HEK293 (cell line): ENCODE results near the gene SIRT4.

Experiments
- CTCF ChIA-PET: fragments of 350-600 bp; formaldehyde crosslinking; extraction: SDS; loops from one replicate; lab custom pipeline; 2021; ENCODE audit warnings: antibody characterized with exemption; lab: Yijun Ruan, JAX
- POLR2A ChIA-PET: fragments of 300-600 bp; formaldehyde crosslinking; extraction: SDS; loops from one replicate; lab custom pipeline; 2020; ENCODE audit warnings: antibody characterized with exemption, inconsistent platforms; lab: Yijun Ruan, JAX
- H3K27ac ChIP-seq: fragments of 200-500 bp; sonication (Bioruptor generic); 2 replicates; pipeline ENCODE4 v1.5.1; 2014; ENCODE audit warnings: low read depth, low read length, control low read depth, inconsistent platforms; ENCODE audit errors: extremely low read depth
- H3K36me3 ChIP-seq, 2 experiments: fragments of 200-500 bp in 1 of 2; sonication (Bioruptor generic) in 1 of 2; 1 replicate in 1 of 2; 2 replicates in 1 of 2; pipeline ENCODE4 v1.5.1; 2014 to 2017; ENCODE audit warnings: inconsistent platforms in 2 of 2, low read length in 2 of 2; ENCODE audit not compliant: control insufficient read depth in 2 of 2, insufficient read depth in 1 of 2
- H3K4me1 ChIP-seq: fragments of 200-500 bp; sonication (Bioruptor generic); 2 replicates; pipeline ENCODE4 v1.5.1; 2014; ENCODE audit warnings: mild to moderate bottlenecking, low read length, inconsistent platforms; ENCODE audit not compliant: control insufficient read depth, insufficient read depth
- H3K4me3 ChIP-seq: 2 replicates; pipeline ENCODE4 v1.5.1; 2011; ENCODE audit warnings: low read depth, mild to moderate bottlenecking, control low read depth, low read length, moderate library complexity
- H3K9me3 ChIP-seq: fragments of 200-500 bp; sonication (Bioruptor generic); 2 replicates; pipeline ENCODE4 v1.5.1; 2014; ENCODE audit warnings: low read depth, low read length, inconsistent platforms; ENCODE audit not compliant: control insufficient read depth, insufficient read depth
- OVOL3 ChIP-seq: fragments of 450-650 bp; formaldehyde crosslinking; IDR thresholded peaks from 2 replicates; pipeline ENCODE4 v1.5.1; 2016; ENCODE audit warnings: missing biosample characterization, missing genetic modification characterization
- SP3 ChIP-seq: fragments of 450-650 bp; formaldehyde crosslinking; IDR thresholded peaks from 2 replicates; pipeline ENCODE4 v1.5.1; 2016; ENCODE audit warnings: missing biosample characterization, missing genetic modification characterization
- ZBTB17 ChIP-seq: fragments of 450-650 bp; formaldehyde crosslinking; IDR thresholded peaks from 2 replicates; pipeline ENCODE4 v1.5.1; 2016; ENCODE audit warnings: missing biosample characterization, missing genetic modification characterization
- ZFP69B ChIP-seq: fragments of 450-650 bp; formaldehyde crosslinking; IDR thresholded peaks from 2 replicates; pipeline ENCODE4 v1.5.1; 2016; ENCODE audit warnings: missing biosample characterization, missing genetic modification characterization
- ZNF10 ChIP-seq: fragments of 450-650 bp; formaldehyde crosslinking; IDR thresholded peaks from 2 replicates; pipeline ENCODE4 v1.5.1; 2017; ENCODE audit warnings: missing biosample characterization, missing genetic modification characterization
- ZNF571 ChIP-seq: fragments of 450-650 bp; formaldehyde crosslinking; IDR thresholded peaks from 2 replicates; pipeline ENCODE4 v1.5.0; 2017; ENCODE audit warnings: missing biosample characterization, missing genetic modification characterization
- ZNF664 ChIP-seq: fragments of 450-650 bp; formaldehyde crosslinking; IDR thresholded peaks from 2 replicates; pipeline ENCODE4 v1.5.1; 2016; ENCODE audit warnings: missing biosample characterization, missing genetic modification characterization
- ZNF677 ChIP-seq: fragments of 450-650 bp; IDR thresholded peaks from 2 replicates; pipeline ENCODE4 v1.5.0; 2018; ENCODE audit warnings: missing biosample characterization, mild to moderate bottlenecking, missing genetic modification characterization, moderate library complexity
- TF ChIP-seq, protein P1 (sequence below): fragments of 450-650 bp; formaldehyde crosslinking; IDR thresholded peaks from 2 replicates; pipeline ENCODE4 v1.5.1; 2016; ENCODE audit warnings: missing biosample characterization, missing genetic modification characterization
- TF ChIP-seq, protein P2 (sequence below): fragments of 450-650 bp; formaldehyde crosslinking; IDR thresholded peaks from 2 replicates; pipeline ENCODE4 v1.5.1; 2016; ENCODE audit warnings: missing biosample characterization, missing genetic modification characterization
- TF ChIP-seq, protein P3 (sequence below): fragments of 450-650 bp; formaldehyde crosslinking; IDR thresholded peaks from 2 replicates; pipeline ENCODE4 v1.5.1; 2016; ENCODE audit warnings: missing biosample characterization, missing genetic modification characterization

The SIRT4 gene

DNA sequence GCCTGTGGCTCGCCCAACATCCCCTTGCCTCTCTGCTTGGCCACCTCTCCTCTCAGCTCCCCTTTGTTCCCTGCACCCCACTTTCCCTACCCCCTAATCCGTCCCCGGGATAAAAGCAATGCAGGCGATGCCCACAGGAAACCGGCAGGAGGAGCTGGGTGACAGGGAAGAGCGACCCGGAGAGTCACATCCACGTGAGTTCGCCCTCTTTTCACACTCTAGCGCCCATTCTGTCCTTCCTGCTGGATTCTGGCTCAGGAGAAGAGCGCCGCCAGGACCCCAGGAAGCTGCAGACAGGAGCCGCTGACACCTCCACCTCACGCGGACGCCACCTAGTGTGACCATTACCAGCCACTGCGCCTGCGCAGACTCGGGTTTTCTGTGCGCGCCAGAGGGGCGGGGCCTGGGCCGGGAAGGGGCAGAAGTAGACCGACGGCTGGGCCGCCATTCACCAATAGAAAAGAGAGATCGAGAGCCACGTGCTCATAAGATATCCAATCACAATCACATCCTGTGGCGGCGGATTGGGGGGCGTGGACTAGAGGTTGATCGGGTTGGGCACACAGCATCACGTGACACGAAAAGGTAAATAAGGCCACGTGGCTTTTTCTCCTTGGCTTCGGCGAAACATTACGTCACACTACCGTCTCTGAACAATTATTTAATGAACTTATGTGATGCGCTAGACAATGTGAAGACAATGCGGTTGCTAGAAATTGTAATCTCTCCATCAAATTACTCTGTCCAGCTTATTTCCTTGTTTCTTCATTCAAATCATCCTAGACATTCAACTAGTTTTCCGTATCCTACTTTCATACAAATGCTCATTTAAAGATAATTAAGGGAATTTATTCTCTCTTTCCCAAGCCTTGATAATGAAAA lies 15.3 kb downstream of the SIRT4 start (continued):
- peak; percentile 99 for TF ChIP-seq ZNF664 (tag by site-specific recombination)

- H3K4me1 ChIP-seq: 0 out of 2 replicates have a peak, but pooled peaks cover 3% of the 10 kb centered on the region
- TF ChIP-seq SP3 (tag by site-specific recombination) (no peak), ZBTB17 (tag by site-specific recombination) (peak; percentile 29; the same call in 1 of the 2 replicates), ZFP69B (tag by site-specific recombination) (no peak), OVOL3 (no peak), ZNF10 (tag by site-specific recombination) (peak; percentile 78; the same call in 1 of the 2 replicates)
- TF ChIP-seq, protein P1, sequence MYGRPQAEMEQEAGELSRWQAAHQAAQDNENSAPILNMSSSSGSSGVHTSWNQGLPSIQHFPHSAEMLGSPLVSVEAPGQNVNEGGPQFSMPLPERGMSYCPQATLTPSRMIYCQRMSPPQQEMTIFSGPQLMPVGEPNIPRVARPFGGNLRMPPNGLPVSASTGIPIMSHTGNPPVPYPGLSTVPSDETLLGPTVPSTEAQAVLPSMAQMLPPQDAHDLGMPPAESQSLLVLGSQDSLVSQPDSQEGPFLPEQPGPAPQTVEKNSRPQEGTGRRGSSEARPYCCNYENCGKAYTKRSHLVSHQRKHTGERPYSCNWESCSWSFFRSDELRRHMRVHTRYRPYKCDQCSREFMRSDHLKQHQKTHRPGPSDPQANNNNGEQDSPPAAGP (tag by site-specific recombination): no peak
- TF ChIP-seq, protein P2, sequence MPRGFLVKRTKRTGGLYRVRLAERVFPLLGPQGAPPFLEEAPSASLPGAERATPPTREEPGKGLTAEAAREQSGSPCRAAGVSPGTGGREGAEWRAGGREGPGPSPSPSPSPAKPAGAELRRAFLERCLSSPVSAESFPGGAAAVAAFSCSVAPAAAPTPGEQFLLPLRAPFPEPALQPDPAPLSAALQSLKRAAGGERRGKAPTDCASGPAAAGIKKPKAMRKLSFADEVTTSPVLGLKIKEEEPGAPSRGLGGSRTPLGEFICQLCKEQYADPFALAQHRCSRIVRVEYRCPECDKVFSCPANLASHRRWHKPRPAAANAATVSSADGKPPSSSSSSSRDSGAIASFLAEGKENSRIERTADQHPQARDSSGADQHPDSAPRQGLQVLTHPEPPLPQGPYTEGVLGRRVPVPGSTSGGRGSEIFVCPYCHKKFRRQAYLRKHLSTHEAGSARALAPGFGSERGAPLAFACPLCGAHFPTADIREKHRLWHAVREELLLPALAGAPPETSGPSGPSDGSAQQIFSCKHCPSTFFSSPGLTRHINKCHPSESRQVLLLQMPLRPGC (tag by site-specific recombination): no peak
- CTCF ChIA-PET: interaction anchor here (0.8 to 2.0 kb wide), 4 partner anchors 14 to 328 kb away, joined by 4 to 7 read pairs (median 4); no protein-coding TSS in a partner anchor
- no peaks in the 10 kb centered on the region for H3K9me3 ChIP-seq
- no peaks in the 10 kb centered on the region for H3K36me3 ChIP-seq
- H3K27ac ChIP-seq: no peak overlapping the region
- H3K4me3 ChIP-seq: no peak overlapping the region
- POLR2A ChIA-PET: interaction anchor here (1.0 to 1.2 kb wide), 2 partner anchors 29 to 260 kb away, joined by 3 read pairs; partner anchors contain the start of genes POP5 and RNU4-2
Measured at GRCh38 chr12:120321382-120322202, 19.5 kb downstream of the SIRT4 start.

DNA sequence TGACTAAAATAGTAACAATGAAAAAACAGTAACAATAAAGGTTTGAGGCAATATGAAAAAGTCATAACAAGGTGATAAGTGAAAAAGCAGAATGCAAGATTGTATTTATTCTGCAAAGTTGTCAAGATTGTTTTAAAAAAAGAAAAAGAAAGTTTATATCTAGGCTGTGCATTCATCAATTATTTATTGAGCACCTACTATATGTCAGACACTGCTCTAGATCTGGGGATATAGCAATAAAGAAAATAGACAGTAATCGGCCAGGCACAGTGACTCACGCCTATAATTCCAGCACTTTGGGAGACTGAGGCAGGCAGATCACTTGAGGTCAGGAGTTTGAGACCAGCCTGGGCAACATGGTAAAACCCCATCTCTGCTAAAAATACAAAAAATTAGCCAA lies 21.7 kb downstream of the SIRT4 start:
- Histone ChIP-seq H3K4me3 (no peak overlapping the region), H3K4me1 (no peaks in the 10 kb centered on the region)
- TF ChIP-seq ZNF677 (tag by site-specific recombination) (no peak), ZNF571 (tag by site-specific recombination) (no peak), ZNF664 (tag by site-specific recombination) (peak; percentile 91)
- TF ChIP-seq, protein P3, sequence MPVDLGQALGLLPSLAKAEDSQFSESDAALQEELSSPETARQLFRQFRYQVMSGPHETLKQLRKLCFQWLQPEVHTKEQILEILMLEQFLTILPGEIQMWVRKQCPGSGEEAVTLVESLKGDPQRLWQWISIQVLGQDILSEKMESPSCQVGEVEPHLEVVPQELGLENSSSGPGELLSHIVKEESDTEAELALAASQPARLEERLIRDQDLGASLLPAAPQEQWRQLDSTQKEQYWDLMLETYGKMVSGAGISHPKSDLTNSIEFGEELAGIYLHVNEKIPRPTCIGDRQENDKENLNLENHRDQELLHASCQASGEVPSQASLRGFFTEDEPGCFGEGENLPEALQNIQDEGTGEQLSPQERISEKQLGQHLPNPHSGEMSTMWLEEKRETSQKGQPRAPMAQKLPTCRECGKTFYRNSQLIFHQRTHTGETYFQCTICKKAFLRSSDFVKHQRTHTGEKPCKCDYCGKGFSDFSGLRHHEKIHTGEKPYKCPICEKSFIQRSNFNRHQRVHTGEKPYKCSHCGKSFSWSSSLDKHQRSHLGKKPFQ (tag by site-specific recombination): no peak
- TF ChIP-seq, all 188 proteins: peak for 1
- no peaks in the 10 kb centered on the region for H3K9me3 ChIP-seq
- no peak overlapping the region for H3K27ac ChIP-seq
- CTCF ChIA-PET: interaction anchor here (0.9 to 1.9 kb wide), 6 partner anchors 12 to 134 kb away, joined by 3 to 6 read pairs (median 4); partner anchors contain the start of gene SIRT4
- H3K36me3 ChIP-seq: no peaks in the 10 kb centered on the region
- POLR2A ChIA-PET: no interaction called here
